ENCODE measurements around the gene DNAJB6.

DNA sequence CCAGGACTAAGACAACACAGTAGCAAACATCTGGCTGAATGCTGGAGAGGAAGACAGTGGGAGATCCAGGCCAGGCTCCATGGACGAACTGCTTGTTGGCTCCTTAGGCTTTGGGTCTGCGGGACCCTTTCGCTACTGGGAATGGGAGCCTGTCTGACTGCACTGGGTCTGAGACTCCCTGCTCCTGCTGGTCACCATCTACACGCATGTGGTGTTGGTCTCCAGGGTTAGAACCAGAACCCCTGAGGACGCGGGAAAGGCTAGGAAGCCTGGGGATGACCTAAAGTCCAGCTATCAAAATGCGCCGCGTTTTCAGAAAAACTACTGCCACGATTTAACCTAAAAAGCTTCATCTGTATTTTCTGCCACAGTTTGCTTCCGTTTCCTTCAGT, 817 bp upstream of the DNAJB6 start:
- TF ChIP-seq POLR2A (IDR thresholded peaks at IDR 0.05; ENCODE audit: low read depth, low read length) (no peak), POLR2AphosphoS5 (IDR thresholded peaks at IDR 0.05; ENCODE audit: low read depth, low read length) (no peak), SPI1 (IDR thresholded peaks at IDR 0.05; ENCODE audit: low read depth, low read length) (no peak), TAF1 (IDR thresholded peaks at IDR 0.05; ENCODE audit: low read depth, low read length) (no peak), POU2F2 (IDR thresholded peaks at IDR 0.05; ENCODE audit: low read depth, low read length) (no peak), PAX5 (IDR thresholded peaks at IDR 0.05; ENCODE audit: insufficient read depth, low read length, severe bottlenecking) (no peak)
